Neural progenitor cell (in vitro differentiated cells): ENCODE measurements around the gene MFAP3L. TPM values are rescaled to one million over a fixed set of nuclear protein-coding genes. Genes with fewer than 3 reads are reported as not detected.

Experiments
- DNase-seq: peaks from one replicate; pipeline ENCODE4 v3.0.0-alpha.2; 2016; ENCODE audit warnings: low spot score
- H2AFZ ChIP-seq: fragments of 200-600 bp; sonication (generic); replicated peaks from 2 replicates; pipeline ENCODE4 v1.6.1; 2016; ENCODE audit warnings: antibody characterized with exemption
- H3F3A ChIP-seq: fragments of 200-600 bp; sonication (generic); 2 replicates; pipeline ENCODE4 v1.6.1; 2016; ENCODE audit warnings: antibody characterized with exemption, low read depth
- H3K27ac ChIP-seq: fragments of 200-600 bp; sonication (generic); 2 replicates; pipeline ENCODE4 v1.5.1; 2016; ENCODE audit warnings: mild to moderate bottlenecking
- H3K27me3 ChIP-seq: fragments of 200-600 bp; sonication (generic); 2 replicates; pipeline ENCODE4 v1.6.1; 2016; ENCODE audit warnings: mild to moderate bottlenecking, moderate library complexity
- H3K36me3 ChIP-seq: fragments of 200-600 bp; sonication (generic); 2 replicates; pipeline ENCODE4 v1.5.1; 2016
- H3K4me1 ChIP-seq: fragments of 200-600 bp; sonication (generic); 2 replicates; pipeline ENCODE4 v1.6.1; 2016; ENCODE audit warnings: mixed run types
- H3K4me2 ChIP-seq: fragments of 200-600 bp; sonication (generic); 2 replicates; pipeline ENCODE4 v1.6.1; 2016
- H3K4me3 ChIP-seq: fragments of 200-600 bp; sonication (generic); 2 replicates; pipeline ENCODE4 v1.5.1; 2016
- H3K79me2 ChIP-seq: fragments of 200-600 bp; sonication (generic); 2 replicates; pipeline ENCODE4 v1.6.1; 2016; ENCODE audit warnings: low read depth
- H3K9ac ChIP-seq: fragments of 200-600 bp; sonication (generic); 2 replicates; pipeline ENCODE4 v1.6.1; 2016
- H3K9me3 ChIP-seq: fragments of 200-600 bp; sonication (generic); 2 replicates; pipeline ENCODE4 v1.5.1; 2016; ENCODE audit warnings: low read depth
- H4K20me1 ChIP-seq: fragments of 200-600 bp; sonication (generic); 2 replicates; pipeline ENCODE4 v1.6.1; 2016; ENCODE audit warnings: low read depth
- H3K27ac Mint-ChIP-seq: 3 replicates; pipeline ENCODE4 v1.8.0; 2021; ENCODE audit warnings: mixed read lengths
- H3K27me3 Mint-ChIP-seq: 2 replicates; pipeline ENCODE4 v1.8.0; 2022; ENCODE audit warnings: low read depth, mild to moderate bottlenecking, inconsistent platforms, moderate library complexity, mixed read lengths; ENCODE audit not compliant: insufficient read depth
- H3K36me3 Mint-ChIP-seq: 3 replicates; pipeline ENCODE4 v1.8.0; 2021; ENCODE audit warnings: mixed read lengths
- H3K4me1 Mint-ChIP-seq: 3 replicates; pipeline ENCODE4 v1.8.0; 2021; ENCODE audit warnings: mixed read lengths
- H3K4me3 Mint-ChIP-seq: 3 replicates; pipeline ENCODE4 v1.8.0; 2021; ENCODE audit warnings: mild to moderate bottlenecking, moderate library complexity, mixed read lengths
- H3K9me3 Mint-ChIP-seq: 3 replicates; pipeline ENCODE4 v1.8.0; 2020; ENCODE audit warnings: mixed read lengths
- CTCF ChIP-seq: fragments of 200-600 bp; sonication (generic); IDR thresholded peaks from 2 replicates; pipeline ENCODE4 v1.5.1; 2017; ENCODE audit warnings: antibody characterized with exemption, mild to moderate bottlenecking
- EZH2 ChIP-seq: fragments of 200-600 bp; sonication (generic); IDR thresholded peaks from 2 replicates; pipeline ENCODE4 v1.6.1; 2017; ENCODE audit warnings: antibody characterized with exemption, mild to moderate bottlenecking, moderate library complexity
- EZH2phosphoT487 ChIP-seq: fragments of 200-600 bp; sonication (generic); IDR thresholded peaks from 2 replicates; pipeline ENCODE4 v1.6.1; 2017; ENCODE audit warnings: antibody characterized with exemption
- total RNA-seq: library from RNA; depleted of rRNA; stranded (reverse); fragments of >200 nt; gene quantifications from 2 replicates; pipeline ENCODE4 v1.2.3, GENCODE V29; 2015; ENCODE audit warnings: low replicate concordance

Gene MFAP3L
- 30.7 and 35.5 TPM in 2 replicates for total RNA-seq

GRCh38 chr4:170026253-170027021 is at the start of gene MFAP3L:
Gene MFAP3L, minus strand, starts transcription at chr4:170026395. Its CDS starts 20,518 bp downstream, at chr4:170005877.
- no peaks in the 10 kb centered on the region for H3K36me3 ChIP-seq
- Mint-ChIP-seq H3K4me3 (peak within 1 kb of the TSS; percentile 95), H3K36me3 (peaks cover 2% of the 10 kb centered on the region), H3K9me3 (no peaks in the 10 kb centered on the region), H3K27ac (peak within 1 kb of the TSS; percentile 98), H3K4me1 (peaks cover 7% of the 10 kb centered on the region), H3K27me3 (peaks cover 16% of the 10 kb centered on the region)
- peaks cover 6% of the 10 kb centered on the region for H3F3A ChIP-seq
- H3K4me1 ChIP-seq, result peaks cover 15% of the 10 kb centered on the region
- peaks cover 44% of the 10 kb centered on the region for H3K27me3 ChIP-seq
- peak within 1 kb of the TSS; percentile 79 for H3K27ac ChIP-seq
- no peaks in the 10 kb centered on the region for H3K9me3 ChIP-seq
- peak within 1 kb of the TSS; percentile 53 for H3K9ac ChIP-seq
- peak within 1 kb of the TSS; percentile 91 for H2AFZ ChIP-seq
- TF ChIP-seq CTCF, result peak; percentile 20
- no peak for TF ChIP-seq EZH2
- no peak for TF ChIP-seq EZH2phosphoT487
- peak within 1 kb of the TSS; percentile 94 for H3K4me2 ChIP-seq
- peak; percentile 97 for DNase-seq
- peaks cover 1% of the 10 kb centered on the region for H3K79me2 ChIP-seq
- peak within 1 kb of the TSS; percentile 72 for H3K4me3 ChIP-seq
- no peaks in the 10 kb centered on the region for H4K20me1 ChIP-seq

- TF ChIP-seq EZH2 (no peak), CTCF (no peak), EZH2phosphoT487 (no peak)
- no peak overlapping the region for H3K27ac ChIP-seq
- H3K36me3 Mint-ChIP-seq, result peaks cover 35% of the 10 kb centered on the region
- H3K4me1 ChIP-seq, result no peaks in the 10 kb centered on the region
- no peaks in the 10 kb centered on the region for H4K20me1 ChIP-seq
- H3K9me3 ChIP-seq, result no peaks in the 10 kb centered on the region
- H3K27me3 ChIP-seq, result no peaks in the 10 kb centered on the region
- no peak for DNase-seq
- no peaks in the 10 kb centered on the region for H3F3A ChIP-seq
- no peak overlapping the region for H3K4me2 ChIP-seq
- peaks cover 16% of the 10 kb centered on the region for H3K36me3 ChIP-seq
- no peak overlapping the region for H3K9ac ChIP-seq
- no peaks in the 10 kb centered on the region for H3K79me2 ChIP-seq
- H3K9me3 Mint-ChIP-seq, result no peaks in the 10 kb centered on the region
- H3K4me3 Mint-ChIP-seq, result no peak overlapping the region
- H3K4me1 Mint-ChIP-seq, result no peaks in the 10 kb centered on the region
- no peak overlapping the region for H3K27ac Mint-ChIP-seq
- no peaks in the 10 kb centered on the region for H3K27me3 Mint-ChIP-seq
- H3K4me3 ChIP-seq, result no peak overlapping the region
- H2AFZ ChIP-seq, result no peak overlapping the region
Observed at GRCh38 chr4:170071196-170071595, 45.0 kb upstream of the MFAP3L start.

GRCh38 chr4:170068438-170069128 is 42.4 kb upstream of the MFAP3L start:
- peaks cover 26% of the 10 kb centered on the region for H3K36me3 Mint-ChIP-seq

More at GRCh38 chr4:170068438-170069128, 42.4 kb upstream of the MFAP3L start:
- Mint-ChIP-seq H3K27ac (no peak overlapping the region), H3K9me3 (no peaks in the 10 kb centered on the region), H3K27me3 (no peaks in the 10 kb centered on the region), H3K4me3 (no peak overlapping the region), H3K4me1 (no peaks in the 10 kb centered on the region)
- Histone ChIP-seq H3K27me3 (no peaks in the 10 kb centered on the region), H4K20me1 (no peaks in the 10 kb centered on the region), H3K9ac (no peak overlapping the region), H3K9me3 (no peaks in the 10 kb centered on the region), H3K27ac (no peak overlapping the region), H2AFZ (no peak overlapping the region), H3F3A (no peaks in the 10 kb centered on the region), H3K4me3 (no peak overlapping the region), H3K4me2 (no peak overlapping the region), H3K36me3 (peaks cover 24% of the 10 kb centered on the region), H3K79me2 (no peaks in the 10 kb centered on the region), H3K4me1 (no peaks in the 10 kb centered on the region)
- DNase-seq, result no peak
- TF ChIP-seq CTCF (no peak), EZH2phosphoT487 (no peak), EZH2 (no peak)
